ENCODE data around the gene EML4. TPM values are rescaled to one million over a fixed set of nuclear protein-coding genes. Genes with fewer than 3 reads are reported as not detected.

The EML4 gene
- total RNA-seq, 2 experiments from 2014 or later = 37.1 to 43.2 TPM

- ChIA-PET CTCF (ENCODE audit: unreplicated experiment) (no interaction called here), POLR2A (no interaction called here)
- Histone ChIP-seq H3K9me3 (ENCODE audit: low read length) (no peaks in the 10 kb centered on the region), H4K20me1 (ENCODE audit: insufficient read depth, low read length) (0 out of 2 replicates have a peak, but pooled peaks cover 3% of the 10 kb centered on the region), H3K27ac (ENCODE audit: low read depth, low read length, poor library complexity, severe bottlenecking) (no peak overlapping the region), H3K4me3 (ENCODE audit: low read depth, low read length, poor library complexity, severe bottlenecking) (no peak overlapping the region), H3K9me2 (ENCODE audit: insufficient read depth, low read length) (no peaks in the 10 kb centered on the region), H3K79me2 (ENCODE audit: insufficient read depth, low read depth, low read length) (peaks cover 18% of the 10 kb centered on the region; the same call in 1 of the 2 replicates), H3K4me1 (ENCODE audit: insufficient read depth, low read length, poor library complexity, severe bottlenecking) (peaks cover 9% of the 10 kb centered on the region), H3K4me2 (ENCODE audit: low read length) (no peak overlapping the region), H2AFZ (ENCODE audit: low read length) (no peak overlapping the region), H3K36me3 (ENCODE audit: insufficient read depth, low read length) (peaks cover 6% of the 10 kb centered on the region; the same call in 1 of the 2 replicates)
- no peak for DNase-seq (ENCODE audit: low spot score)
- TF ChIP-seq EZH2phosphoT487 (IDR thresholded peaks at IDR 0.05; ENCODE audit: borderline replicate concordance, low read depth, low read length) = no peak
- TF ChIP-seq CTCF (conservative IDR thresholded peaks at IDR 0.05; ENCODE audit: low read length) = no peak
- intact Hi-C loops (cut with micrococcal nuclease; ENCODE audit: unreplicated experiment) = no loop called here
- no TSS peak for BruUV-seq (replicated peaks)
These were observed 8.0 kb downstream of the EML4 start for GRCh38 chr2:42176992-42177738.

GRCh38 chr2:42178335-42178734, 9.2 kb downstream of the EML4 start:
- Histone ChIP-seq H3K4me1 (ENCODE audit: insufficient read depth, low read length, poor library complexity, severe bottlenecking) (peaks cover 9% of the 10 kb centered on the region), H3K4me2 (ENCODE audit: low read length) (no peak overlapping the region), H3K36me3 (ENCODE audit: insufficient read depth, low read length) (peaks cover 6% of the 10 kb centered on the region; the same call in 1 of the 2 replicates), H3K9me2 (ENCODE audit: insufficient read depth, low read length) (no peaks in the 10 kb centered on the region), H3K27ac (ENCODE audit: low read depth, low read length, poor library complexity, severe bottlenecking) (no peak overlapping the region), H3K4me3 (ENCODE audit: low read depth, low read length, poor library complexity, severe bottlenecking) (no peak overlapping the region), H2AFZ (ENCODE audit: low read length) (no peak overlapping the region), H4K20me1 (ENCODE audit: insufficient read depth, low read length) (no peaks in the 10 kb centered on the region), H3K79me2 (ENCODE audit: insufficient read depth, low read depth, low read length) (peaks cover 9% of the 10 kb centered on the region; the same call in 1 of the 2 replicates), H3K9me3 (ENCODE audit: low read length) (no peaks in the 10 kb centered on the region)
- CTCF ChIA-PET (ENCODE audit: unreplicated experiment) = no interaction called here
- TF ChIP-seq EZH2phosphoT487 (IDR thresholded peaks at IDR 0.05; ENCODE audit: borderline replicate concordance, low read depth, low read length) (no peak), CTCF (conservative IDR thresholded peaks at IDR 0.05; ENCODE audit: low read length) (no peak)
- POLR2A ChIA-PET = interaction anchor here (0.7 to 1.0 kb wide), 3 partner anchors 10 to 1526 kb away, joined by 3 read pairs; no protein-coding TSS in a partner anchor
- no peak for DNase-seq (ENCODE audit: low spot score)
- intact Hi-C loops (cut with micrococcal nuclease; ENCODE audit: unreplicated experiment) = no loop called here
- BruUV-seq (replicated peaks) = no TSS peak

- Histone ChIP-seq H3K27ac (ENCODE audit: low read depth, low read length, poor library complexity, severe bottlenecking) (no peak overlapping the region), H4K20me1 (ENCODE audit: insufficient read depth, low read length) (0 out of 2 replicates have a peak, but pooled peaks cover 3% of the 10 kb centered on the region), H3K4me3 (ENCODE audit: low read depth, low read length, poor library complexity, severe bottlenecking) (no peak overlapping the region), H3K4me1 (ENCODE audit: insufficient read depth, low read length, poor library complexity, severe bottlenecking) (peaks cover 16% of the 10 kb centered on the region), H3K79me2 (ENCODE audit: insufficient read depth, low read depth, low read length) (peaks cover 18% of the 10 kb centered on the region; the same call in 1 of the 2 replicates), H2AFZ (ENCODE audit: low read length) (no peak overlapping the region), H3K9me3 (ENCODE audit: low read length) (no peaks in the 10 kb centered on the region), H3K36me3 (ENCODE audit: insufficient read depth, low read length) (peaks cover 6% of the 10 kb centered on the region; the same call in 1 of the 2 replicates), H3K9me2 (ENCODE audit: insufficient read depth, low read length) (no peaks in the 10 kb centered on the region), H3K4me2 (ENCODE audit: low read length) (no peak overlapping the region)
- DNase-seq (ENCODE audit: low spot score) = no peak
- intact Hi-C loops (cut with micrococcal nuclease; ENCODE audit: unreplicated experiment) = no loop called here
- ChIA-PET POLR2A (interaction anchor here (1.0 to 4.0 kb wide), 2 partner anchors 9 to 13 kb away, joined by 3 to 19 read pairs; no protein-coding TSS in a partner anchor), CTCF (ENCODE audit: unreplicated experiment) (no interaction called here)
- no TSS peak for BruUV-seq (replicated peaks)
- TF ChIP-seq CTCF (conservative IDR thresholded peaks at IDR 0.05; ENCODE audit: low read length) (no peak), EZH2phosphoT487 (IDR thresholded peaks at IDR 0.05; ENCODE audit: borderline replicate concordance, low read depth, low read length) (no peak)
These were observed 11.1 kb downstream of the EML4 start for GRCh38 chr2:42180300-42180699.
